ENCODE data around the gene PHACTR3. TPM values are rescaled to one million over a fixed set of nuclear protein-coding genes. Genes with fewer than 3 reads are reported as not detected.

PHACTR3 gene
- total RNA-seq, 1 donor from 2014 or later, result 0.14 TPM

DNA sequence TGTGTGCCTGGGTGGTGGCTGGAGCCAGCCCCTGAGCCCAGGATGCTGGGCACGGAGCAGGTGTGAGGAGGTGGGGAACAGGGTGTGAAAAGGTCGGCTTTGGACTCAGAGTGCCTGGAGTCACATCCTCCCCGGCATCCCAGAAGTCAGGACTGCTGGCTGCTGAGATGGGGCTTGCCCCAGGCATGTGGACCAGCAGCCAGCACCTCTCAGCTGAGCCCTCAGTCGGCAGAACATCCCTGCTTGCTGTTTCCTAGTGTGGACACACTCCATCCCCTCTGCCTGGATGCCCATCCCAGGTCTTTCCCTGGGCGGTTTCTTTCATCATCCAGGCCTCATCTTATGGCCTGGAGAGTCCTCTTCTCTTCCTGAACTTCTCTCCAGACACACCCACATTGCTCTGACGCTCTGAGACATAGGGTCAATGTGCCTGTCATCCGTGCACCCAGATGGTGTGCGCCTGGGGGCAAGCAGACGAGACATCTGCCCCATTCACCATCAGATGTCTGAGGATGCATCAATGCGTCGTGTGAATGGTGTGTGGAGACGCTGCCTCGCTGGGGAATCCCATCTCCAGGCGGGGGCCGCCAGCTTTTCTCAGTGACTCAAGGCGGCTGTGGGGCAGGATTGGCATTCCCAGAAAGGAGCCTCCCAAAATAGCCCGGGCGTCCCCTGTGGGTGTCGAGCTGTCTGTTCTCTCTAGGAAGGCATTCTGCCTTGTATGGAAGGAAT lies 224.9 kb downstream of the PHACTR3 start:
- peaks cover 40% of the 10 kb centered on the region for H3K27me3 Mint-ChIP-seq (ENCODE audit: low read depth, unreplicated experiment)
- H3K9ac ChIP-seq (ENCODE audit: low read length), result no peak overlapping the region

GRCh38 chr20:59829786-59830664 lies 225.7 kb downstream of the PHACTR3 start:
- no peak overlapping the region for H3K4me3 Mint-ChIP-seq (ENCODE audit: unreplicated experiment)
- H3K36me3 Mint-ChIP-seq (ENCODE audit: low read depth, unreplicated experiment), result no peaks in the 10 kb centered on the region

More for the DNA sequence above, 224.9 kb downstream of the PHACTR3 start:
- Histone ChIP-seq H3K4me2 (ENCODE audit: low read length) (no peak overlapping the region), H3K27me3 (ENCODE audit: insufficient read depth, low read length) (peaks cover 10% of the 10 kb centered on the region), H2AFZ (ENCODE audit: low read depth, low read length) (no peak overlapping the region), H3K4me1 (ENCODE audit: insufficient read depth, low read length) (no peaks in the 10 kb centered on the region), H3K36me3 (ENCODE audit: insufficient read depth, low read length) (no peaks in the 10 kb centered on the region), H3K79me2 (ENCODE audit: insufficient read depth, low read length) (no peaks in the 10 kb centered on the region), H4K20me1 (ENCODE audit: insufficient read depth, low read length) (no peaks in the 10 kb centered on the region), H3K9me3 (ENCODE audit: insufficient read depth, low read depth, low read length) (no peaks in the 10 kb centered on the region), H3K27ac (ENCODE audit: low read depth, low read length) (no peak overlapping the region), H3K4me3 (ENCODE audit: insufficient read depth, low read depth, low read length) (no peak overlapping the region)
- no peak for DNase-seq (ENCODE audit: low read depth)
- Mint-ChIP-seq H3K27ac (ENCODE audit: unreplicated experiment) (no peak overlapping the region), H3K4me1 (ENCODE audit: low read depth, unreplicated experiment) (peaks cover 14% of the 10 kb centered on the region), H3K9me3 (ENCODE audit: unreplicated experiment) (peaks cover 2% of the 10 kb centered on the region), H3K4me3 (ENCODE audit: unreplicated experiment) (no peak overlapping the region), H3K36me3 (ENCODE audit: low read depth, unreplicated experiment) (no peaks in the 10 kb centered on the region)
- FAIRE-seq, result no peak
- no peak for TF ChIP-seq EZH2 (IDR thresholded peaks at IDR 0.05; ENCODE audit: insufficient read depth, low read length)

GRCh38 chr20:59830665-59831023 lies 226.3 kb downstream of the PHACTR3 start:
- H3K4me3 ChIP-seq (ENCODE audit: insufficient read depth, low read depth, low read length), result no peak overlapping the region
- peaks cover 37% of the 10 kb centered on the region for H3K27me3 Mint-ChIP-seq (ENCODE audit: low read depth, unreplicated experiment)
- DNase-seq (ENCODE audit: low read depth) (no peak), FAIRE-seq (no peak)
- no peaks in the 10 kb centered on the region for H3K9me3 ChIP-seq (ENCODE audit: insufficient read depth, low read depth, low read length)
- peaks cover 4% of the 10 kb centered on the region for H3K4me1 ChIP-seq (ENCODE audit: insufficient read depth, low read length)
- peaks cover 8% of the 10 kb centered on the region for H3K27me3 ChIP-seq (ENCODE audit: insufficient read depth, low read length)
- no peaks in the 10 kb centered on the region for H4K20me1 ChIP-seq (ENCODE audit: insufficient read depth, low read length)
- H3K79me2 ChIP-seq (ENCODE audit: insufficient read depth, low read length), result no peaks in the 10 kb centered on the region
- H3K4me3 Mint-ChIP-seq (ENCODE audit: unreplicated experiment), result no peak overlapping the region
- no peak overlapping the region for H3K9ac ChIP-seq (ENCODE audit: low read length)
- peaks cover 17% of the 10 kb centered on the region for H3K4me1 Mint-ChIP-seq (ENCODE audit: low read depth, unreplicated experiment)
- TF ChIP-seq, protein P1, sequence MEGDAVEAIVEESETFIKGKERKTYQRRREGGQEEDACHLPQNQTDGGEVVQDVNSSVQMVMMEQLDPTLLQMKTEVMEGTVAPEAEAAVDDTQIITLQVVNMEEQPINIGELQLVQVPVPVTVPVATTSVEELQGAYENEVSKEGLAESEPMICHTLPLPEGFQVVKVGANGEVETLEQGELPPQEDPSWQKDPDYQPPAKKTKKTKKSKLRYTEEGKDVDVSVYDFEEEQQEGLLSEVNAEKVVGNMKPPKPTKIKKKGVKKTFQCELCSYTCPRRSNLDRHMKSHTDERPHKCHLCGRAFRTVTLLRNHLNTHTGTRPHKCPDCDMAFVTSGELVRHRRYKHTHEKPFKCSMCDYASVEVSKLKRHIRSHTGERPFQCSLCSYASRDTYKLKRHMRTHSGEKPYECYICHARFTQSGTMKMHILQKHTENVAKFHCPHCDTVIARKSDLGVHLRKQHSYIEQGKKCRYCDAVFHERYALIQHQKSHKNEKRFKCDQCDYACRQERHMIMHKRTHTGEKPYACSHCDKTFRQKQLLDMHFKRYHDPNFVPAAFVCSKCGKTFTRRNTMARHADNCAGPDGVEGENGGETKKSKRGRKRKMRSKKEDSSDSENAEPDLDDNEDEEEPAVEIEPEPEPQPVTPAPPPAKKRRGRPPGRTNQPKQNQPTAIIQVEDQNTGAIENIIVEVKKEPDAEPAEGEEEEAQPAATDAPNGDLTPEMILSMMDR (IDR thresholded peaks at IDR 0.05; ENCODE audit: insufficient read depth, low read depth, low read length), result no peak
- no peak for TF ChIP-seq EZH2 (IDR thresholded peaks at IDR 0.05; ENCODE audit: insufficient read depth, low read length)
- H3K4me2 ChIP-seq (ENCODE audit: low read length), result no peak overlapping the region
- no peaks in the 10 kb centered on the region for H3K36me3 Mint-ChIP-seq (ENCODE audit: low read depth, unreplicated experiment)
- no peak overlapping the region for H3K27ac ChIP-seq (ENCODE audit: low read depth, low read length)
- H3K36me3 ChIP-seq (ENCODE audit: insufficient read depth, low read length), result no peaks in the 10 kb centered on the region
- H2AFZ ChIP-seq (ENCODE audit: low read depth, low read length), result no peak overlapping the region
- H3K27ac Mint-ChIP-seq (ENCODE audit: unreplicated experiment), result no peak overlapping the region
- H3K9me3 Mint-ChIP-seq (ENCODE audit: unreplicated experiment), result peaks cover 2% of the 10 kb centered on the region

More at GRCh38 chr20:59829786-59830664, 225.7 kb downstream of the PHACTR3 start:
- Mint-ChIP-seq H3K27me3 (ENCODE audit: low read depth, unreplicated experiment) (peaks cover 42% of the 10 kb centered on the region), H3K4me1 (ENCODE audit: low read depth, unreplicated experiment) (peaks cover 14% of the 10 kb centered on the region), H3K27ac (ENCODE audit: unreplicated experiment) (peak overlapping the region; percentile 8), H3K9me3 (ENCODE audit: unreplicated experiment) (peaks cover 2% of the 10 kb centered on the region)
- H3K79me2 ChIP-seq (ENCODE audit: insufficient read depth, low read length), result no peaks in the 10 kb centered on the region
- no peak for FAIRE-seq
- no peak for DNase-seq (ENCODE audit: low read depth)
- no peaks in the 10 kb centered on the region for H4K20me1 ChIP-seq (ENCODE audit: insufficient read depth, low read length)
- H3K27me3 ChIP-seq (ENCODE audit: insufficient read depth, low read length), result peaks cover 8% of the 10 kb centered on the region
- no peak overlapping the region for H2AFZ ChIP-seq (ENCODE audit: low read depth, low read length)
- no peaks in the 10 kb centered on the region for H3K36me3 ChIP-seq (ENCODE audit: insufficient read depth, low read length)
- H3K9ac ChIP-seq (ENCODE audit: low read length), result no peak overlapping the region
- H3K4me2 ChIP-seq (ENCODE audit: low read length), result no peak overlapping the region
- H3K27ac ChIP-seq (ENCODE audit: low read depth, low read length), result no peak overlapping the region
- peaks cover 2% of the 10 kb centered on the region for H3K4me1 ChIP-seq (ENCODE audit: insufficient read depth, low read length)
- no peaks in the 10 kb centered on the region for H3K9me3 ChIP-seq (ENCODE audit: insufficient read depth, low read depth, low read length)
- H3K4me3 ChIP-seq (ENCODE audit: insufficient read depth, low read depth, low read length), result no peak overlapping the region
- TF ChIP-seq, protein P1 (IDR thresholded peaks at IDR 0.05; ENCODE audit: insufficient read depth, low read depth, low read length), result no peak
- no peak for TF ChIP-seq EZH2 (IDR thresholded peaks at IDR 0.05; ENCODE audit: insufficient read depth, low read length)

All from astrocyte (in vitro differentiated cells and primary cell).